ENCODE results near the gene SCRT2.

SCRT2 gene

GRCh38 chr20:635893-636338, 39.7 kb downstream of the SCRT2 start:
- Histone ChIP-seq H3K79me1 (replicated peaks; ENCODE audit: low read length, poor library complexity, severe bottlenecking) (no peaks in the 10 kb centered on the region), H3K14ac (ENCODE audit: low read length in 2 of 2) (no peak overlapping the region), H3K4ac (ENCODE audit: low read depth in 1 of 2, low read length in 2 of 2) (no peak overlapping the region), H3K4me3 (ENCODE audit: insufficient read depth in 1 of 2, low read depth in 1 of 2, low read length in 2 of 2) (no peak overlapping the region), H3K9ac (ENCODE audit: low read length) (no peak overlapping the region), H3K4me1 (ENCODE audit: control insufficient read depth, insufficient read depth, low read depth, low read length) (no peaks in the 10 kb centered on the region), H3K9me3 (ENCODE audit: control insufficient read depth, low read length) (no peaks in the 10 kb centered on the region), H2BK15ac (ENCODE audit: low read depth, poor library complexity, severe bottlenecking) (no peak overlapping the region), H2AK5ac (ENCODE audit: low read length, severe bottlenecking) (no peak overlapping the region), H2AFZ (ENCODE audit: low read depth, low read length) (no peak overlapping the region), H3K27ac (ENCODE audit: low read length, poor library complexity, severe bottlenecking) (no peak overlapping the region), H3K18ac (ENCODE audit: low read depth in 1 of 2, low read length in 2 of 2) (no peak overlapping the region), H2BK120ac (ENCODE audit: low read depth, low read length) (no peak overlapping the region), H4K8ac (ENCODE audit: low read length) (no peak overlapping the region), H2BK5ac (ENCODE audit: low read depth, low read length, poor library complexity, severe bottlenecking) (no peak overlapping the region), H3K23ac (ENCODE audit: low read length in 2 of 2) (no peak overlapping the region), H3K36me3 (ENCODE audit: control insufficient read depth in 1 of 2, insufficient read depth in 2 of 2, low read depth in 1 of 2, low read length in 2 of 2) (no peaks in the 10 kb centered on the region), H3K27me3 (ENCODE audit: control insufficient read depth in 1 of 2, insufficient read depth in 1 of 2, low read length in 2 of 2) (peaks cover 39 to 51% of the 10 kb centered on the region in 2 experiments), H2BK12ac (ENCODE audit: low read length in 2 of 2) (no peak overlapping the region), H4K91ac (ENCODE audit: low read length) (no peak overlapping the region), H3K4me2 (ENCODE audit: low read length, poor library complexity, severe bottlenecking) (no peak overlapping the region)
- 51% methylated on average over 5 of the region's 7 CpGs for WGBS
- no peak for DNase-seq

DNA sequence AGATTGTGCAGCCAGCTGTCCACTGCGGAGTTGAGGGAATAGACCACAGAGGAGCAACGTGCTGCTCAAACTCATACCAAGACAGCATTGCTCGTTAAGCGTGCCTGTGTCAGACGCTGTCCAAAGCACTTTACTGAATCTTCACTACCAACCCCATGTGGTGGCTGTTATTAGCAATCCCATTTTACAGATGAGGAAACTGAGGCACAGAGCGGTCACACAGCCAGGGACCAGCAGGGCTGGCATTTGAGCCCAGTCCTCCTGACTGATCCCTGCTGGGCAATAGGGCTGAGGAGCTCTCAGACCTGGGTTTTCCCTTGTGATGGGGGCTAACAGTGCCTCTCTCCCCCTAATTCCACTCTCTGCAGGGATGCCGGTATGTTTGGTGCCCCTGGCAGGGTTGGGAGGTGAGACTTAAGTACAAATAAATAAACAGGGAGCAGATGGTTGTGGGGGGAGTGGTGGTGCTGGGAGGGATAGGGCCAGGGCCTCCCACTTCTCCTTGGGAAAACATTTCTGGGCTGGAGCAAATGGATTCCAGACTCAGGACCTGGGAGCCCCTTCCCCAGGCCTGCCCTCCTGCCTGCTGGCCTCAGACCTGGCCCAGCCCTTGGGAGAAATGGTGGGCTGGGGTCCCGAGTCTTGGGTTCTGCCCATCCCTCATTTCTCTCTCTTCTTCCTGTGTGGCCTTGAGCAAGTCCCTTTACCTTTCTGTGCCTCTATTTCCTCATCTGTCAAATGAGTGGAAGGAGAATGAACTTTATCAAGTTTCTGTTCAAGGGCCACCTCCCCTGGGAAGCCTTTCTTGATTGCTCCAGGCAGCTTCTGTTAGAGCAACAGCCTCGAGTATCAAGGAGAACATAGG, 40.3 kb downstream of the SCRT2 start:
- Histone ChIP-seq H2BK12ac (ENCODE audit: low read length in 2 of 2) (no peak overlapping the region), H3K4me3 (ENCODE audit: insufficient read depth in 1 of 2, low read depth in 1 of 2, low read length in 2 of 2) (no peak overlapping the region), H2BK120ac (ENCODE audit: low read depth, low read length) (no peak overlapping the region), H3K4me1 (ENCODE audit: control insufficient read depth, insufficient read depth, low read depth, low read length) (no peaks in the 10 kb centered on the region), H2BK15ac (ENCODE audit: low read depth, poor library complexity, severe bottlenecking) (no peak overlapping the region), H3K9ac (ENCODE audit: low read length) (no peak overlapping the region), H2AK5ac (ENCODE audit: low read length, severe bottlenecking) (no peak overlapping the region), H3K79me1 (replicated peaks; ENCODE audit: low read length, poor library complexity, severe bottlenecking) (no peaks in the 10 kb centered on the region), H3K18ac (ENCODE audit: low read depth in 1 of 2, low read length in 2 of 2) (no peak overlapping the region), H3K23ac (ENCODE audit: low read length in 2 of 2) (no peak overlapping the region), H3K36me3 (ENCODE audit: control insufficient read depth in 1 of 2, insufficient read depth in 2 of 2, low read depth in 1 of 2, low read length in 2 of 2) (no peaks in the 10 kb centered on the region), H2BK5ac (ENCODE audit: low read depth, low read length, poor library complexity, severe bottlenecking) (no peak overlapping the region), H3K9me3 (ENCODE audit: control insufficient read depth, low read length) (no peaks in the 10 kb centered on the region), H3K14ac (ENCODE audit: low read length in 2 of 2) (no peak overlapping the region), H3K4me2 (ENCODE audit: low read length, poor library complexity, severe bottlenecking) (no peak overlapping the region), H3K27ac (ENCODE audit: low read length, poor library complexity, severe bottlenecking) (no peak overlapping the region), H4K91ac (ENCODE audit: low read length) (no peak overlapping the region), H3K27me3 (ENCODE audit: control insufficient read depth in 1 of 2, insufficient read depth in 1 of 2, low read length in 2 of 2) (peaks cover 42 to 53% of the 10 kb centered on the region in 2 experiments), H2AFZ (ENCODE audit: low read depth, low read length) (no peak overlapping the region), H3K4ac (ENCODE audit: low read depth in 1 of 2, low read length in 2 of 2) (no peak overlapping the region), H4K8ac (ENCODE audit: low read length) (no peak overlapping the region)
- no peak for DNase-seq
- 79% methylated on average over 9 of the region's 9 CpGs for WGBS

GRCh38 chr20:634148-634925, 41.3 kb downstream of the SCRT2 start:
- Histone ChIP-seq H3K23ac (ENCODE audit: low read length in 2 of 2) (no peak overlapping the region), H3K18ac (ENCODE audit: low read depth in 1 of 2, low read length in 2 of 2) (no peak overlapping the region), H3K4me1 (ENCODE audit: control insufficient read depth, insufficient read depth, low read depth, low read length) (no peaks in the 10 kb centered on the region), H3K4me3 (ENCODE audit: insufficient read depth in 1 of 2, low read depth in 1 of 2, low read length in 2 of 2) (no peak overlapping the region), H3K14ac (ENCODE audit: low read length in 2 of 2) (no peak overlapping the region), H3K4ac (ENCODE audit: low read depth in 1 of 2, low read length in 2 of 2) (no peak overlapping the region), H3K79me1 (replicated peaks; ENCODE audit: low read length, poor library complexity, severe bottlenecking) (no peaks in the 10 kb centered on the region), H3K36me3 (ENCODE audit: control insufficient read depth in 1 of 2, insufficient read depth in 2 of 2, low read depth in 1 of 2, low read length in 2 of 2) (no peaks in the 10 kb centered on the region), H3K9me3 (ENCODE audit: control insufficient read depth, low read length) (no peaks in the 10 kb centered on the region), H2AFZ (ENCODE audit: low read depth, low read length) (no peak overlapping the region), H2BK5ac (ENCODE audit: low read depth, low read length, poor library complexity, severe bottlenecking) (no peak overlapping the region), H2BK120ac (ENCODE audit: low read depth, low read length) (no peak overlapping the region), H3K4me2 (ENCODE audit: low read length, poor library complexity, severe bottlenecking) (no peak overlapping the region), H3K27ac (ENCODE audit: low read length, poor library complexity, severe bottlenecking) (no peak overlapping the region), H3K9ac (ENCODE audit: low read length) (no peak overlapping the region), H4K8ac (ENCODE audit: low read length) (no peak overlapping the region), H2BK12ac (ENCODE audit: low read length in 2 of 2) (no peak overlapping the region), H2BK15ac (ENCODE audit: low read depth, poor library complexity, severe bottlenecking) (no peak overlapping the region), H3K27me3 (ENCODE audit: control insufficient read depth in 1 of 2, insufficient read depth in 1 of 2, low read length in 2 of 2) (peaks cover 42 to 61% of the 10 kb centered on the region in 2 experiments), H2AK5ac (ENCODE audit: low read length, severe bottlenecking) (no peak overlapping the region), H4K91ac (ENCODE audit: low read length) (no peak overlapping the region)
- WGBS: 64% methylated on average over 14 of the region's 14 CpGs
- no peak for DNase-seq

GRCh38 chr20:631101-631500, 44.5 kb downstream of the SCRT2 start:
- WGBS: no CpG with 5 or more reads among the region's 1 CpG
- H2BK120ac ChIP-seq (ENCODE audit: low read depth, low read length): no peak overlapping the region

More at GRCh38 chr20:631101-631500, 44.5 kb downstream of the SCRT2 start:
- peaks cover 40 to 79% of the 10 kb centered on the region in 2 experiments for H3K27me3 ChIP-seq (ENCODE audit: control insufficient read depth in 1 of 2, insufficient read depth in 1 of 2, low read length in 2 of 2)
- H3K14ac ChIP-seq (ENCODE audit: low read length in 2 of 2): no peak overlapping the region
- H4K8ac ChIP-seq (ENCODE audit: low read length): no peak overlapping the region
- H2AFZ ChIP-seq (ENCODE audit: low read depth, low read length): no peak overlapping the region
- no peak overlapping the region for H3K23ac ChIP-seq (ENCODE audit: low read length in 2 of 2)
- no peaks in the 10 kb centered on the region for H3K4me1 ChIP-seq (ENCODE audit: control insufficient read depth, insufficient read depth, low read depth, low read length)
- no peak overlapping the region for H2AK5ac ChIP-seq (ENCODE audit: low read length, severe bottlenecking)
- DNase-seq: no peak
- H2BK12ac ChIP-seq (ENCODE audit: low read length in 2 of 2): no peak overlapping the region
- H3K36me3 ChIP-seq (ENCODE audit: control insufficient read depth in 1 of 2, insufficient read depth in 2 of 2, low read depth in 1 of 2, low read length in 2 of 2): no peaks in the 10 kb centered on the region
- no peak overlapping the region for H3K4me3 ChIP-seq (ENCODE audit: insufficient read depth in 1 of 2, low read depth in 1 of 2, low read length in 2 of 2)
- no peak overlapping the region for H3K4me2 ChIP-seq (ENCODE audit: low read length, poor library complexity, severe bottlenecking)
- no peak overlapping the region for H3K9ac ChIP-seq (ENCODE audit: low read length)
- no peak overlapping the region for H2BK15ac ChIP-seq (ENCODE audit: low read depth, poor library complexity, severe bottlenecking)
- no peak overlapping the region for H2BK5ac ChIP-seq (ENCODE audit: low read depth, low read length, poor library complexity, severe bottlenecking)
- H3K9me3 ChIP-seq (ENCODE audit: control insufficient read depth, low read length): no peaks in the 10 kb centered on the region
- no peak overlapping the region for H3K18ac ChIP-seq (ENCODE audit: low read depth in 1 of 2, low read length in 2 of 2)
- H3K79me1 ChIP-seq (replicated peaks; ENCODE audit: low read length, poor library complexity, severe bottlenecking): no peaks in the 10 kb centered on the region
- no peak overlapping the region for H3K4ac ChIP-seq (ENCODE audit: low read depth in 1 of 2, low read length in 2 of 2)
- no peak overlapping the region for H4K91ac ChIP-seq (ENCODE audit: low read length)
- no peak overlapping the region for H3K27ac ChIP-seq (ENCODE audit: low read length, poor library complexity, severe bottlenecking)

Measured in mesenchymal stem cell (in vitro differentiated cells and primary cell).